GM12878 (cell line): ENCODE measurements around the gene NME7. TPM values are rescaled to one million over a fixed set of nuclear protein-coding genes. Genes with fewer than 3 reads are reported as not detected.
"Not testable (repeated sequence)": the region's sequence is repeated elsewhere in the genome, so short reads cannot be mapped to it uniquely, and the experiment has no call there.

Source experiments
- ATAC-seq: fragments of 200-7000 bp; cut with Tn5 transposase; 3 replicates; pipeline ENCODE4 v1.9.1; 2020; ENCODE audit warnings: mild to moderate bottlenecking, moderate library complexity
- BruUV-seq: library from RNA; stranded (reverse); fragments of 400-500 nt; replicated peaks from 2 replicates; lab custom pipeline; 2021; lab: Mats Ljungman, UMichigan
- CTCF ChIA-PET: fragments of 300-600 bp; sonication (Branson Sonifier 250); formaldehyde crosslinking; extraction: SDS; loops from one replicate; lab custom pipeline; 2021; ENCODE audit warnings: inconsistent platforms; lab: Yijun Ruan, JAX
- POLR2A ChIA-PET: fragments of 350-600 bp; formaldehyde crosslinking; extraction: SDS; loops from one replicate; lab custom pipeline; 2021; ENCODE audit warnings: inconsistent platforms; lab: Charles Lee
- RAD21 ChIA-PET: fragments of 300-600 bp; sonication (Branson Sonifier 250); formaldehyde crosslinking; loops from one replicate; lab custom pipeline; 2023; ENCODE audit warnings: antibody characterized with exemption; ENCODE audit not compliant: unreplicated experiment; lab: Charles Lee
- SMC1A ChIA-PET: fragments of 300-600 bp; sonication (Branson Sonifier 250); formaldehyde crosslinking; loops from one replicate; lab custom pipeline; 2023; ENCODE audit not compliant: unreplicated experiment, uncharacterized antibody; lab: Charles Lee
- DNase-seq: peaks from one replicate; pipeline ENCODE4 v3.0.0-alpha.2; 2011; ENCODE audit warnings: low read depth, low spot score
- FAIRE-seq: peaks from 3 replicates; lab custom pipeline; 2011; peaks lifted over from hg19 to GRCh38; lab: Jason Lieb, UNC
- H2AFZ ChIP-seq: 2 replicates; pipeline ENCODE4 v1.6.0; 2011; ENCODE audit warnings: low read depth, low read length, control low read depth; ENCODE audit not compliant: control insufficient read depth
- H3K27ac ChIP-seq: 2 replicates; pipeline ENCODE4 v1.5.1; 2011; ENCODE audit warnings: control low read depth; ENCODE audit not compliant: control insufficient read depth, insufficient read depth
- H3K27me3 ChIP-seq, 2 experiments: replicated peaks in 1 of 2; 2 replicates each; pipeline versions ENCODE4 v1.6.0 to v1.6.1; 2011; ENCODE audit warnings: low read length in 1 of 2; ENCODE audit not compliant: control insufficient read depth in 2 of 2, insufficient read depth in 2 of 2
- H3K36me3 ChIP-seq, 2 experiments: 2 replicates each; pipeline ENCODE4 v1.5.1; 2011; ENCODE audit warnings: low read length in 1 of 2; ENCODE audit not compliant: control insufficient read depth in 2 of 2, insufficient read depth in 2 of 2
- H3K4me1 ChIP-seq: 2 replicates; pipeline ENCODE4 v1.6.1; 2011; ENCODE audit warnings: mild to moderate bottlenecking, low read length, moderate library complexity, mixed read lengths; ENCODE audit not compliant: control insufficient read depth, insufficient read depth
- H3K4me2 ChIP-seq: 2 replicates; pipeline ENCODE4 v1.6.0; 2011; ENCODE audit warnings: control low read depth; ENCODE audit not compliant: control insufficient read depth, insufficient read depth
- H3K4me3 ChIP-seq: fragments of 200-600 bp; sonication (generic); 2 replicates; pipeline ENCODE4 v1.5.1; 2016
- H3K79me2 ChIP-seq: 2 replicates; pipeline ENCODE4 v1.6.0; 2011; ENCODE audit warnings: low read length; ENCODE audit not compliant: control insufficient read depth, insufficient read depth
- H3K9ac ChIP-seq: 2 replicates; pipeline ENCODE4 v1.8.0; 2011; ENCODE audit warnings: low read length, control low read depth, mixed read lengths; ENCODE audit not compliant: control insufficient read depth, insufficient read depth
- H3K9me3 ChIP-seq: replicated peaks from 3 replicates; pipeline ENCODE4 v1.5.1; 2011; ENCODE audit warnings: mild to moderate bottlenecking, low read length; ENCODE audit not compliant: control insufficient read depth, insufficient read depth
- H4K20me1 ChIP-seq: 2 replicates; pipeline ENCODE4 v1.6.0; 2011; ENCODE audit not compliant: control insufficient read depth, insufficient read depth
- CBX3 ChIP-seq: fragments of 200-600 bp; sonication (generic); IDR thresholded peaks from 2 replicates; pipeline ENCODE4 v1.6.1; 2016; ENCODE audit warnings: low read depth, borderline replicate concordance
- MXI1 ChIP-seq: fragments of 150-350 bp; IDR thresholded peaks from 2 replicates; pipeline ENCODE4 v1.6.1; 2011; ENCODE audit warnings: low read depth, mild to moderate bottlenecking, inconsistent platforms, low read length, improper control_type of control experiment
- PML ChIP-seq: IDR thresholded peaks from 2 replicates; pipeline ENCODE4 v1.6.1; 2012; ENCODE audit warnings: low read length, inconsistent platforms
- ZNF207 ChIP-seq: fragments of 450-650 bp; IDR thresholded peaks from 2 replicates; pipeline ENCODE4 v1.6.1; 2014; ENCODE audit warnings: antibody characterized with exemption, mild to moderate bottlenecking, borderline replicate concordance
- ZNF274 ChIP-seq: IDR thresholded peaks from one replicate; pipeline ENCODE4 v1.8.0; 2011; ENCODE audit not compliant: insufficient read length, insufficient read depth
- WGBS: methylation state at CpG from one replicate; pipeline ENCODE4 v1.1.6; 2016; ENCODE audit warnings: low lambda C conversion rate; ENCODE audit not compliant: insufficient replicate concordance, insufficient coverage; ENCODE audit errors: missing lambda C conversion rate; 5-methylcytosine and 5-hydroxymethylcytosine counted together
- in situ Hi-C: fragments of 300-500 bp; cut with MboI; formaldehyde crosslinking; loops from 9 replicates; pipeline ENCODE4 v1.14.3; 2018; ENCODE audit warnings: mixed read lengths
- intact Hi-C: fragments of 100-400 bp; cut with micrococcal nuclease; formaldehyde crosslinking; loops from one replicate; pipeline ENCODE4 v1.14.2; 2022; ENCODE audit not compliant: unreplicated experiment
- polyA plus RNA-seq, 11 experiments: library from polyadenylated mRNA; depleted of rRNA in 4 of 11; unstranded in 6 of 11; stranded (reverse) in 5 of 11; fragments of >200 nt; fragmentation: Nextera tagmentation in 4 of 11; fragmentation: Illumina TruSeq in 1 of 11; extraction: Ambion mirVana in 4 of 11; extraction: Trizol in 1 of 11; gene quantifications; 1 replicate in 1 of 11; 2 replicates in 10 of 11; pipeline versions ENCODE4 v1.2.1 to v1.2.3, GENCODE V29; 2011 to 2016; ENCODE audit warnings: inconsistent platforms in 2 of 11, missing spikeins in 2 of 11, low read depth in 1 of 11
- total RNA-seq, 4 experiments: library from RNA; depleted of rRNA in 3 of 4; stranded (reverse); fragments of >200 nt in 3 of 4; fragmentation: Illumina TruSeq in 1 of 4; extraction: Trizol in 1 of 4; gene quantifications; 2 replicates each; pipeline versions ENCODE4 v1.2.1 to v1.2.3, GENCODE V29; 2013 to 2021

Gene NME7
- total and polyA plus RNA-seq, 10 of the 15 experiments (the other 5 are each of a cell fraction or from before 2014, with no cell fraction given) = 1.5 to 15.6 (median 7.2) TPM

DNA sequence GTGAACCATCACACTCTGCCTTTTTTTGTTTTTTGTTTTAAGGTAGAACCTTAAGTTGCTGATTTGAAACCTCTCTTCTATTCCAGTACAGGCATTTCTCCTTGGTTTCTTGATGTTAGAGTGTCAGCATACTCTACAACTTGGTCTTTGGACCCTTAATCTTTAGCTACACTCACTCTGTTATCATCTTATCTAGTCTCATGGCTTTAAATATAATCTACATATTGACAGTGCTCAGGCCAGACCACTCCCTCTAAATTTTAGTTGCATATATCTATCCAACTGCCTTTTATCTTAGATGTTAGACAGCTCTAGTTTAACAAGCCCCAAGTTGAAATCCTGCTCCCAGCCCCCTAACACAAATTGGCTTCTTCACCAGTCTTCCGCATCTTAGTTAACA, 22.1 kb downstream of the NME7 start:
- in situ Hi-C loops (loop anchor here (10.0 kb wide), 1 partner anchor 911 kb away; no protein-coding TSS in a partner anchor), intact Hi-C loops (loop anchor here (5.0 kb wide), 1 partner anchor 908 kb away; no protein-coding TSS in a partner anchor)
- Histone ChIP-seq H3K36me3 (no peaks in the 10 kb centered on the region), H3K79me2 (no peaks in the 10 kb centered on the region), H4K20me1 (no peaks in the 10 kb centered on the region), H3K27me3 (no peaks in the 10 kb centered on the region), H3K27ac (no peak overlapping the region), H3K9me3 (peaks cover 2% of the 10 kb centered on the region; the same call in 1 of the 3 replicates), H3K9ac (no peak overlapping the region), H3K4me3 (no peak overlapping the region), H3K4me2 (no peak overlapping the region), H2AFZ (no peak overlapping the region), H3K4me1 (no peaks in the 10 kb centered on the region)
- no peak for FAIRE-seq
- ATAC-seq = no peak
- WGBS = 95% methylated on average over 1 of the region's 1 CpG
- ChIA-PET SMC1A (interaction anchor here (4.6 kb wide), 1 partner anchor 708 kb away, joined by 72 read pairs; no protein-coding TSS in a partner anchor), CTCF (interaction anchor here (0.9 to 9.3 kb wide), 3 partner anchors 709 to 1001 kb away, joined by 3 to 240 read pairs (median 3); no protein-coding TSS in a partner anchor), POLR2A (no interaction called here), RAD21 (interaction anchor here (1.7 kb wide), 1 partner anchor 742 kb away, joined by 10 read pairs; no protein-coding TSS in a partner anchor)
- no peak for DNase-seq
- BruUV-seq = no TSS peak
- TF ChIP-seq ZNF274 (no peak), PML (no peak), ZNF207 (no peak), MXI1 (no peak), CBX3 (no peak)

DNA sequence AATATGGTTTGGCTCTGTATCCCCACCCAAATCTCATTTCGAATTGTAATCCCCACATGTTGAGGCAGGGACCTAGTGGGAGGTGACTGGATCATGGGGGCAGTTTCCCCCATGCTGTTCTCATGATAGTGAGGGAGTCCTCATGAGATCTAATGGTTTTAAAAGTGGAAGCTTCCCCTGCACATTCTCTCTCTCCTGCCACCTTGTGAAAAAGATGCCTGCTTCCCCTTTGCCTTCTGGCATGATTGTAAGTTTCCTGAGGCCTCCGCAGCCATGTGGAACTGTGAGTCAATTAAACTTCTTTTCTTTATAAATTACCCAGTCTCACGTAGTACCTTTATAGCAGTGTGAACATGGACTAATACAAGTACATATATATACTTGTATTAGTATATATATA, 25.5 kb downstream of the NME7 start:
- DNase-seq, BruUV-seq, H4K20me1 ChIP-seq, RAD21 ChIA-PET, H3K9ac ChIP-seq, ATAC-seq, intact Hi-C loops, H3K4me3 ChIP-seq, H3K9me3 ChIP-seq, H2AFZ ChIP-seq, H3K36me3 ChIP-seq, FAIRE-seq, H3K79me2 ChIP-seq, POLR2A ChIA-PET, H3K4me1 ChIP-seq, H3K27me3 ChIP-seq, H3K4me2 ChIP-seq, H3K27ac ChIP-seq: not testable (repeated sequence)
- SMC1A ChIA-PET = interaction anchor here (1.6 kb wide), 1 partner anchor 739 kb away, joined by 4 read pairs; no protein-coding TSS in a partner anchor
- CTCF ChIA-PET = interaction anchor here (1.4 kb wide), 1 partner anchor 739 kb away, joined by 7 read pairs; no protein-coding TSS in a partner anchor
- WGBS = 49% methylated on average over 3 of the region's 3 CpGs
- in situ Hi-C loops = loop anchor here (5.0 to 10.0 kb wide), 2 partner anchors 740 to 907 kb away; no protein-coding TSS in a partner anchor
